HEK293 (cell line): ENCODE results near the gene COA6.
A peak's percentile ranks its signal among the peaks of the same experiment; 100 is the strongest.

Experiments
- CTCF ChIA-PET: fragments of 350-600 bp; formaldehyde crosslinking; extraction: SDS; loops from one replicate; lab custom pipeline; 2021; ENCODE audit warnings: antibody characterized with exemption; lab: Yijun Ruan, JAX
- POLR2A ChIA-PET: fragments of 300-600 bp; formaldehyde crosslinking; extraction: SDS; loops from one replicate; lab custom pipeline; 2020; ENCODE audit warnings: antibody characterized with exemption, inconsistent platforms; lab: Yijun Ruan, JAX
- H3K27ac ChIP-seq: fragments of 200-500 bp; sonication (Bioruptor generic); 2 replicates; pipeline ENCODE4 v1.5.1; 2014; ENCODE audit warnings: low read depth, low read length, control low read depth, inconsistent platforms; ENCODE audit errors: extremely low read depth
- H3K36me3 ChIP-seq, 2 experiments: fragments of 200-500 bp in 1 of 2; sonication (Bioruptor generic) in 1 of 2; 1 replicate in 1 of 2; 2 replicates in 1 of 2; pipeline ENCODE4 v1.5.1; 2014 to 2017; ENCODE audit warnings: inconsistent platforms in 2 of 2, low read length in 2 of 2; ENCODE audit not compliant: control insufficient read depth in 2 of 2, insufficient read depth in 1 of 2
- H3K4me1 ChIP-seq: fragments of 200-500 bp; sonication (Bioruptor generic); 2 replicates; pipeline ENCODE4 v1.5.1; 2014; ENCODE audit warnings: mild to moderate bottlenecking, low read length, inconsistent platforms; ENCODE audit not compliant: control insufficient read depth, insufficient read depth
- H3K4me3 ChIP-seq: 2 replicates; pipeline ENCODE4 v1.5.1; 2011; ENCODE audit warnings: low read depth, mild to moderate bottlenecking, control low read depth, low read length, moderate library complexity
- H3K9me3 ChIP-seq: fragments of 200-500 bp; sonication (Bioruptor generic); 2 replicates; pipeline ENCODE4 v1.5.1; 2014; ENCODE audit warnings: low read depth, low read length, inconsistent platforms; ENCODE audit not compliant: control insufficient read depth, insufficient read depth
- CTCF ChIP-seq: fragments of 450-650 bp; formaldehyde crosslinking; IDR thresholded peaks from 2 replicates; pipeline ENCODE4 v1.5.1; 2016; ENCODE audit warnings: missing biosample characterization, missing genetic modification characterization
- GLIS2 ChIP-seq: fragments of 450-650 bp; formaldehyde crosslinking; IDR thresholded peaks from 2 replicates; pipeline ENCODE4 v1.5.1; 2016; ENCODE audit warnings: missing biosample characterization, missing genetic modification characterization
- PRDM2 ChIP-seq: fragments of 450-650 bp; formaldehyde crosslinking; IDR thresholded peaks from 2 replicates; pipeline ENCODE4 v1.5.1; 2016; ENCODE audit warnings: missing biosample characterization, missing genetic modification characterization, borderline replicate concordance
- SALL2 ChIP-seq: fragments of 450-650 bp; formaldehyde crosslinking; IDR thresholded peaks from 2 replicates; pipeline ENCODE4 v1.5.0; 2017; ENCODE audit warnings: missing biosample characterization, mild to moderate bottlenecking, missing genetic modification characterization, borderline replicate concordance
- SCRT1 ChIP-seq: fragments of 450-650 bp; formaldehyde crosslinking; IDR thresholded peaks from 2 replicates; pipeline ENCODE4 v1.5.1; 2016; ENCODE audit warnings: missing biosample characterization, missing genetic modification characterization, borderline replicate concordance
- SCRT2 ChIP-seq: fragments of 450-650 bp; formaldehyde crosslinking; IDR thresholded peaks from 2 replicates; pipeline ENCODE4 v1.5.1; 2016; ENCODE audit warnings: missing biosample characterization, missing genetic modification characterization
- ZBTB21 ChIP-seq: fragments of 450-650 bp; formaldehyde crosslinking; IDR thresholded peaks from 2 replicates; pipeline ENCODE4 v1.5.1; 2017; ENCODE audit warnings: missing biosample characterization, missing genetic modification characterization
- ZBTB26 ChIP-seq: fragments of 450-650 bp; formaldehyde crosslinking; optimal IDR thresholded peaks from 2 replicates; pipeline ENCODE3; 2016; ENCODE audit warnings: missing biosample characterization, mild to moderate bottlenecking, missing genetic modification characterization
- ZEB2 ChIP-seq: fragments of 450-650 bp; formaldehyde crosslinking; IDR thresholded peaks from 2 replicates; pipeline ENCODE4 v1.5.1; 2016; ENCODE audit warnings: missing biosample characterization, missing genetic modification characterization
- ZFP69B ChIP-seq: fragments of 450-650 bp; formaldehyde crosslinking; IDR thresholded peaks from 2 replicates; pipeline ENCODE4 v1.5.1; 2016; ENCODE audit warnings: missing biosample characterization, missing genetic modification characterization
- ZNF169 ChIP-seq: fragments of 450-650 bp; formaldehyde crosslinking; IDR thresholded peaks from 2 replicates; pipeline ENCODE4 v1.5.1; 2016; ENCODE audit warnings: missing biosample characterization, missing genetic modification characterization
- ZNF366 ChIP-seq: fragments of 450-650 bp; formaldehyde crosslinking; conservative IDR thresholded peaks from 2 replicates; pipeline ENCODE4 v1.5.1; 2016; ENCODE audit warnings: missing biosample characterization, missing genetic modification characterization
- ZNF48 ChIP-seq: fragments of 450-650 bp; formaldehyde crosslinking; IDR thresholded peaks from 2 replicates; pipeline ENCODE4 v1.5.1; 2016; ENCODE audit warnings: missing biosample characterization, missing genetic modification characterization
- ZNF521 ChIP-seq: fragments of 450-650 bp; formaldehyde crosslinking; IDR thresholded peaks from 2 replicates; pipeline ENCODE4 v1.5.1; 2017; ENCODE audit warnings: missing biosample characterization, mild to moderate bottlenecking, missing genetic modification characterization
- ZNF529 ChIP-seq: fragments of 450-650 bp; formaldehyde crosslinking; IDR thresholded peaks from 2 replicates; pipeline ENCODE4 v1.5.1; 2017; ENCODE audit warnings: missing genetic modification characterization, missing biosample characterization; ENCODE audit not compliant: insufficient replicate concordance
- ZNF670 ChIP-seq: fragments of 450-650 bp; formaldehyde crosslinking; IDR thresholded peaks from 2 replicates; pipeline ENCODE4 v1.5.1; 2016; ENCODE audit warnings: missing biosample characterization, missing genetic modification characterization, low read depth
- ZSCAN16 ChIP-seq: fragments of 450-650 bp; formaldehyde crosslinking; IDR thresholded peaks from 2 replicates; pipeline ENCODE4 v1.5.1; 2016; ENCODE audit warnings: missing biosample characterization, missing genetic modification characterization
- ZSCAN4 ChIP-seq: fragments of 450-650 bp; formaldehyde crosslinking; IDR thresholded peaks from 2 replicates; pipeline ENCODE4 v1.5.1; 2017; ENCODE audit warnings: missing biosample characterization, missing genetic modification characterization

The COA6 gene

GRCh38 chr1:234413485-234413884 lies 40.2 kb downstream of the COA6 start:
- no peaks in the 10 kb centered on the region for H3K9me3 ChIP-seq
- peaks cover 50 to 52% of the 10 kb centered on the region in 2 experiments for H3K36me3 ChIP-seq
- TF ChIP-seq SCRT1 = peak; percentile 99
- TF ChIP-seq ZNF366 = no peak
- TF ChIP-seq SCRT2 (tag by site-specific recombination) = peak; percentile 95
- ChIA-PET POLR2A (no interaction called here), CTCF (interaction anchor here (0.9 kb wide), 1 partner anchor 299 kb away, joined by 3 read pairs; no protein-coding TSS in a partner anchor)
- H3K27ac ChIP-seq = no peak overlapping the region
- H3K4me3 ChIP-seq = no peak overlapping the region
- no peaks in the 10 kb centered on the region for H3K4me1 ChIP-seq

- Histone ChIP-seq H3K4me1 (no peaks in the 10 kb centered on the region), H3K4me3 (no peak overlapping the region), H3K9me3 (no peaks in the 10 kb centered on the region), H3K36me3 (peaks cover 47 to 54% of the 10 kb centered on the region in 2 experiments), H3K27ac (no peak overlapping the region)
- ChIA-PET CTCF (no interaction called here), POLR2A (no interaction called here)
- TF ChIP-seq ZBTB26 (tag by site-specific recombination) = no peak
- TF ChIP-seq ZSCAN16 (tag by site-specific recombination) = no peak
- no peak for TF ChIP-seq PRDM2 (tag by site-specific recombination)
- TF ChIP-seq ZNF169 (tag by site-specific recombination) = no peak
- TF ChIP-seq ZNF529 = no peak
- no peak for TF ChIP-seq ZNF521 (tag by site-specific recombination)
- no peak for TF ChIP-seq SALL2 (tag by site-specific recombination)
- TF ChIP-seq ZSCAN4 (tag by site-specific recombination) = no peak
- TF ChIP-seq ZEB2 (tag by site-specific recombination) = no peak
- no peak for TF ChIP-seq GLIS2 (tag by site-specific recombination)
- TF ChIP-seq ZNF48 (tag by site-specific recombination) = no peak
- no peak for TF ChIP-seq ZNF670 (tag by site-specific recombination)
- no peak for TF ChIP-seq CTCF
- no peak for TF ChIP-seq ZFP69B
- TF ChIP-seq ZBTB21 (tag by site-specific recombination) = no peak
Measured at GRCh38 chr1:234413990-234414389, 40.7 kb downstream of the COA6 start.
